GM18511 (cell line): ENCODE measurements around the gene CLSTN3.
"Not testable (repeated sequence)": the region's sequence is repeated elsewhere in the genome, so short reads cannot be mapped to it uniquely, and the experiment has no call there.

ENCODE experiments used
- ATAC-seq: cut with Tn5 transposase; IDR thresholded peaks from one replicate; pipeline ENCODE4 v1.9.1; 2021; ENCODE audit warnings: mild to moderate bottlenecking, moderate library complexity; ENCODE audit not compliant: unreplicated experiment

CLSTN3 gene

DNA sequence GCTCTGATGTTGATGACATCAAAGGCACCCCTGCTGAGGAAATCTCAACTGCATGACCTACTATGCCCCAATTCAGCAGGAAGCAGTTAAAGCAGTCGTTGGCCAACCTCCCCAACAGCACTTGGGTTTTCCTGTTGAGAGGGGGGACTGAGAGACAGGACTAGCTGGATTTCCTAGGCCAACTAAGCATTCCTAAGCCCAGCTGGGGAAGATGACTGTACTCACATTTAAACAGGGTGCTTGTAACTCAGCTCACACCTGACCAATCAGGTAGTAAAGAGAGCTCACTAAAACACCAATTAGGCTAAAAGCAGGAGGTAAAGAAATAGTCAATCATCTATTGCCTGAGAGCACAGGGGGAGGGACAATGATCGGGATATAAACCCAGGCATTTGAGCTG, 55.9 kb downstream of the CLSTN3 start:
- not testable (repeated sequence) for ATAC-seq

DNA sequence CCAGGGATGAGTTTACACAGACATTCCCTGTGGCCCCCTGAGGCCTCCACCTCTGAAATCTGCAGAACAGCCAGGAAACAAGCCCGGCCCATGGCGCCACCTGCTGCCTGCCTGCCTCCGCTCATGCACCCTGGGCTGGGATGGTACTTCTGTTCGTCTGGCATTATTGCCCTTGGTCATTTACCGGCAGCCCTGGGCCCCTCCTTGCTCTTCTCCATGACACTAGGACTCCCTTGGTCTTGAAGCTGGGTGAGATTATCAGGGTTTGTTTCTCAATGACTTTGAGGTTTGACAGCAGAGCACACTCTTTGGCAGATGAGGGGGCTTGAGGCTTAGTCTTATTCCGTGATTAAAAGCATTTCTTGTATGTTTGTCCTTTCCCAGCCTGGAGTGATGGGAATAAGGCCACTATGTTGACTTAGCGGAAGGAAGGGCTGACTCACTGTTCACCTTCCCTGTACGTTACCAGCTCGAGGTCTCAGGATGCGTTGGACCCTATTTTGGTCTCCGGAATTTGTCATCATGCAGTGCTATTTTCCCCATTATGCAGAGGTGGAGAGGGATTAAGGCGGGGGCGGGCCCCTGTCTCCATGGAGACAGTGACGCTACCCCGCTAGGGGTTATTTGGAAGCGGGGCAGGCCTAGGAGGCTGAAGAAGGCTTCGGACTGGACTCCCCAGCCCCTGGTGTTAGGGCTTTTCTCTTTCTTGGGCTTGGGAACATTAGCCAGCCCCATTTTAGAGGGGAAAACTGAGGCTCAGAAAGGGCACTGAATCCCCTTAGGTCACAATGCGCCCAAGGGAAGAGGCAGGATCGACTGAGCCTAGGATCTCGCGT, 58.6 kb downstream of the CLSTN3 start:
- peak; percentile 33 for ATAC-seq

- ATAC-seq: peak; percentile 96
These were observed 59.5 kb downstream of the CLSTN3 start, which contains the start of gene PEX5 for GRCh38 chr12:7189398-7190267. TSS of gene PEX5 (plus strand) at chr12:7189686. CDS start at chr12:7190378, 692 bp downstream.

GRCh38 chr12:7190268-7191055, 60.3 kb downstream of the CLSTN3 start:
- peak; percentile 15 for ATAC-seq

DNA sequence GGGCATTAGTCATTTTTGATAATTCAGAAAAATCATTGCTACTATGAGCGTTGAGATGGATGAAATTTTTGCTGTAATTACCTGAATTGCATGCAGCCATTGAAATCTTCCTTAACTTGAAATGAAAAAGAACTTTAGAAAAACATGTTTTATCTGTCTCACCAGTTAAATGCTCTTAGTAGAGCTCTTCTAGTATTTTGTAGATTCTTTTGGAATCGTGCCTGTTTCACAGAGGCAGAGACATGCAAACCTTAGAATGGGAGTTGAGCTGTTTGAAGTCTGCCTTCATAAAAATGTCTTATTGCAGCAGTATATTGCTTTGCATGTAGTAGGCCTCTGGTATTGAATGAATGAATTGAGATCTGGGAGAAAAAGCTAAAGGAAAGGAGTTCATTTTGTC, 63.5 kb downstream of the CLSTN3 start:
- no peak for ATAC-seq

DNA sequence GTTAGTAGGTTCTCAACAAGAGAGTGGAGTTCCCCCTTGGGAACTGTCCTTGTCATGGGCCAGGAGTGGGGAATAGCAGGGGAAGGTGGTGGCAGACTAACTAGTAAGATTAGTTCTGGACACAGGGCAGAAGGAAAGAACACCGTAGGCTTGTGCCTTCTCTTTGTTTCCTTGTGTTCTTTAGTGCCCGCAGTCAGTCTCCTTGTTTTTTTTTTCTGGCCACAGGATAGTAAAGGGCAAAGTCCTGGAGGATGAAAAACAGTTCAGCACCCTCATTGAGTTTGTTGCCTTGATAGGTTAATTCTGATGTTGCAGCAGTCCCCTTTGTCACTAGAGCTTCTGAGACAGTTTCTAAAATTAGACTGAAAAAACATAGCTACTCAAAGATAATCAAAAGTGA, 67.7 kb downstream of the CLSTN3 start:
- ATAC-seq: no peak

DNA sequence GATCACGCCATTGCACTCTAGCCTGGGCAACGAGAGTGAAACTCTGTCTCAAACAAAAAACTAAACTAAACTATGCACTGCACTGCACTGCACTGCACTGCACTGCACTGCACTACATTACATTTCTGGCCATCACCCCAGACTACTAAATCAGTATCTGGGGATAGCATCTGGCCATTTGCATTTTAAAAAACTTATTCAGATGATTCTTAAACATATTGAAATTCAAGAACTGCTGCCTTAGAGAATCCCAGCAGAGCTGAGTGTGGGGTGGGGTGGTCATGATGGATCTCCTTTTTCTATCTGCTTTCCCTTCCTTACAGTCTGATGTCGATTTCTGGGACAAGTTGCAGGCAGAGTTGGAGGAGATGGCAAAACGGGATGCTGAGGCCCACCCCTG, 72.9 kb downstream of the CLSTN3 start:
- ATAC-seq: no peak

GRCh38 chr12:7205091-7205490, 74.9 kb downstream of the CLSTN3 start:
- ATAC-seq: no peak

DNA sequence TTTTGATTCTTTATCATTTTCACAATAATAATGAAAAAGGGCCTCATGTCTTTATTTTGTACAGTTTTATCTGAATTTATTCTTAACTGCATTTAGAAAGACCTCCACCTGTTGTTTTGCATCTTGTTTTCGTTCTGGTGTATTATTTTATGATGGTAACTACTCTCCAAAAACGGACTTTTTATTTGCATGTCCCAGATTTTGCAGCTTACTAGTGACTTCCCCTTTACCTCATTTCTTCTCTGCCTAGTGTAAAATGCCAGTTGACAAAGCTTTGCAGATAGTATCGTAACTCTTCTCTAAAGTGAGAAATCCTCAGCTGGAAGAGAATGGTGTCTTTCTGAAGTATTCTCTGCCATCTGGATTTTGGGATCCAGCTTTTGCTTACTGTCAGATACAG, 76.5 kb downstream of the CLSTN3 start:
- ATAC-seq: no peak

- no peak for ATAC-seq
These were observed 77.9 kb downstream of the CLSTN3 start for GRCh38 chr12:7207866-7208625.
